Aorta (tissue), 5 donors: ENCODE results near the gene CGNL1. TPM values are rescaled to one million over a fixed set of nuclear protein-coding genes. Genes with fewer than 3 reads are reported as not detected.

Experiments used
- ATAC-seq: fragments of 200-7000 bp; cut with Tn5 transposase; one replicate; pipeline ENCODE4 v1.9.1; 2022; ENCODE audit warnings: moderate library complexity; ENCODE audit not compliant: low FRiP score
- DNase-seq, 2 donors: peaks; one replicate each; pipeline ENCODE4 v3.0.0-alpha.2; 2020
- H3K27ac ChIP-seq, 2 donors: one replicate each; pipeline ENCODE4 v1.5.1; 2013; ENCODE audit warnings: low read length in 2 of 2, mild to moderate bottlenecking in 2 of 2, moderate library complexity in 2 of 2, control low read depth in 1 of 2, inconsistent platforms in 1 of 2, low read depth in 1 of 2
- H3K27me3 ChIP-seq, 2 donors: one replicate each; pipeline ENCODE4 v1.6.1; 2013; ENCODE audit warnings: control low read depth in 1 of 2, low read length in 1 of 2, mild to moderate bottlenecking in 1 of 2, moderate library complexity in 1 of 2; ENCODE audit not compliant: insufficient read depth in 2 of 2, control insufficient read depth in 1 of 2
- H3K36me3 ChIP-seq, 2 donors: one replicate each; pipeline ENCODE4 v1.6.1; 2013; ENCODE audit warnings: control low read depth in 1 of 2, low read length in 1 of 2, mild to moderate bottlenecking in 1 of 2; ENCODE audit not compliant: insufficient read depth in 2 of 2, control insufficient read depth in 1 of 2
- H3K4me1 ChIP-seq, 2 donors: one replicate each; pipeline ENCODE4 v1.6.1; 2013; ENCODE audit warnings: low read length in 2 of 2, control low read depth in 1 of 2, mild to moderate bottlenecking in 1 of 2, moderate library complexity in 1 of 2; ENCODE audit not compliant: insufficient read depth in 2 of 2, control insufficient read depth in 1 of 2
- H3K4me3 ChIP-seq, 2 donors: one replicate each; pipeline ENCODE4 v1.5.1; 2013; ENCODE audit warnings: low read length in 2 of 2, control low read depth in 1 of 2, mild to moderate bottlenecking in 1 of 2
- H3K9me3 ChIP-seq: one replicate; pipeline ENCODE4 v1.6.1; 2013; ENCODE audit warnings: mild to moderate bottlenecking, low read length; ENCODE audit not compliant: control insufficient read depth
- WGBS, 2 donors: extraction: QIAGEN DNeasy Blood & Tissue Kit; methylation state at CpG; one replicate each; pipeline ENCODE4 v1.1.7; 2013; 5-methylcytosine and 5-hydroxymethylcytosine counted together
- intact Hi-C, 2 donors: fragments of 100-400 bp; cut with DNase I; formaldehyde crosslinking; loops; one replicate each; pipeline versions ENCODE4 v1.14.2 to v1.15.0; 2022
- polyA plus RNA-seq, 2 donors: library from polyadenylated mRNA; stranded (reverse); fragments of 200-250 nt; gene quantifications; one replicate each; pipeline ENCODE4 v1.2.3, GENCODE V29; 2013
- total RNA-seq, 2 donors: library from RNA; stranded (reverse); fragmentation: NEBNext Ultra II Directional; extraction: Animal tissue kit (Norgen Biotek cat#: 25700); gene quantifications; one replicate each; pipeline ENCODE4 v1.2.1, GENCODE V29; 2021
- donor health status: healthy with polysubstance abuse.
- donor health status: Bipolar disorder and iron deficiency.
- donor health status: DM: no; HTN: no; CAD: no.
- donor health status: DM: no; HTN: no; CAD: no.
- donor health status: DM: yes; HTN: yes; CAD: no.

The CGNL1 gene
- total and polyA plus RNA-seq, 4 donors, result 4.1 to 46.3 (median 12.4) TPM

GRCh38 chr15:57578288-57578900 is 202.1 kb downstream of the CGNL1 start:
- H3K27ac ChIP-seq, result no peak overlapping the region

GRCh38 chr15:57580428-57580827 is 204.1 kb downstream of the CGNL1 start:
- H3K36me3 ChIP-seq, result no peaks in the 10 kb centered on the region
- peaks cover 11% of the 10 kb centered on the region for H3K9me3 ChIP-seq
- no peaks in the 10 kb centered on the region for H3K4me1 ChIP-seq
- intact Hi-C loops, result no loop called here
- no peak overlapping the region for H3K27ac ChIP-seq
- H3K27me3 ChIP-seq, result no peaks in the 10 kb centered on the region
- no peak overlapping the region for H3K4me3 ChIP-seq
- WGBS, 2 donors, result 93 to 95% methylated on average over 8 of the region's 8 CpGs
- no peak for DNase-seq
- no peak for ATAC-seq

More at GRCh38 chr15:57578288-57578900, 202.1 kb downstream of the CGNL1 start:
- no peaks in the 10 kb centered on the region for H3K4me1 ChIP-seq
- H3K4me3 ChIP-seq, result no peak overlapping the region
- H3K36me3 ChIP-seq, result no peaks in the 10 kb centered on the region
- H3K27me3 ChIP-seq, result no peaks in the 10 kb centered on the region
- DNase-seq (no peak), ATAC-seq (no peak)
- peaks cover 9% of the 10 kb centered on the region for H3K9me3 ChIP-seq
- intact Hi-C loops, result no loop called here
- WGBS, 2 donors, result 67 to 73% methylated on average over 6 of the region's 6 CpGs

- no peaks in the 10 kb centered on the region for H3K4me1 ChIP-seq
- no peak overlapping the region for H3K27ac ChIP-seq
- no peaks in the 10 kb centered on the region for H3K27me3 ChIP-seq
- intact Hi-C loops, result no loop called here
- DNase-seq, result no peak
- H3K9me3 ChIP-seq, result peaks cover 11% of the 10 kb centered on the region
- H3K4me3 ChIP-seq, result no peak overlapping the region
- 93% methylated on average over 5 of the region's 5 CpGs for WGBS, 2 donors
- ATAC-seq, result no peak
- H3K36me3 ChIP-seq, result no peaks in the 10 kb centered on the region
Measured at GRCh38 chr15:57580866-57581265, 204.6 kb downstream of the CGNL1 start.

GRCh38 chr15:57582090-57582489 is 205.8 kb downstream of the CGNL1 start:
- no peaks in the 10 kb centered on the region for H3K27me3 ChIP-seq
- no peak overlapping the region for H3K27ac ChIP-seq
- H3K36me3 ChIP-seq, result no peaks in the 10 kb centered on the region
- no peak for ATAC-seq
- no peak overlapping the region for H3K4me3 ChIP-seq
- intact Hi-C loops, result no loop called here
- H3K4me1 ChIP-seq, result no peaks in the 10 kb centered on the region
- no peak for DNase-seq
- H3K9me3 ChIP-seq, result peaks cover 11% of the 10 kb centered on the region
- WGBS, 2 donors, result 90 to 94% methylated on average over 1 of the region's 1 CpG

GRCh38 chr15:57583282-57583681 is 207.0 kb downstream of the CGNL1 start:
- Histone ChIP-seq H3K27me3 (no peaks in the 10 kb centered on the region), H3K4me3 (no peak overlapping the region), H3K9me3 (peaks cover 11% of the 10 kb centered on the region), H3K4me1 (no peaks in the 10 kb centered on the region), H3K36me3 (no peaks in the 10 kb centered on the region), H3K27ac (no peak overlapping the region)
- ATAC-seq (no peak), DNase-seq (no peak)
- intact Hi-C loops, result no loop called here
- 94 to 96% methylated on average over 2 of the region's 2 CpGs for WGBS, 2 donors

- no peaks in the 10 kb centered on the region for H3K4me1 ChIP-seq
- H3K27me3 ChIP-seq, result no peaks in the 10 kb centered on the region
- H3K36me3 ChIP-seq, result no peaks in the 10 kb centered on the region
- intact Hi-C loops, result no loop called here
- H3K4me3 ChIP-seq, result no peak overlapping the region
- no peak for DNase-seq
- WGBS, 2 donors, result 87 to 92% methylated on average over 3 of the region's 3 CpGs
- H3K9me3 ChIP-seq, result peaks cover 11% of the 10 kb centered on the region
- no peak for ATAC-seq
- H3K27ac ChIP-seq, result no peak overlapping the region
Measured at GRCh38 chr15:57583720-57584119, 207.4 kb downstream of the CGNL1 start.

GRCh38 chr15:57586661-57587424 is 210.5 kb downstream of the CGNL1 start:
- intact Hi-C loops, result no loop called here
- peaks cover 10% of the 10 kb centered on the region for H3K9me3 ChIP-seq
- no peaks in the 10 kb centered on the region for H3K27me3 ChIP-seq
- DNase-seq (no peak), ATAC-seq (no peak)
- 76 to 79% methylated on average over 6 of the region's 6 CpGs for WGBS, 2 donors
- H3K27ac ChIP-seq, result no peak overlapping the region
- no peaks in the 10 kb centered on the region for H3K4me1 ChIP-seq
- H3K36me3 ChIP-seq, result no peaks in the 10 kb centered on the region
- no peak overlapping the region for H3K4me3 ChIP-seq

- H3K27me3 ChIP-seq, result no peaks in the 10 kb centered on the region
- 39 to 60% methylated on average over 1 of the region's 1 CpG for WGBS, 2 donors
Measured at GRCh38 chr15:57589281-57589680, 213.0 kb downstream of the CGNL1 start.

GRCh38 chr15:57589754-57590153 is 213.4 kb downstream of the CGNL1 start:
- intact Hi-C loops, result no loop called here
- DNase-seq, result peak in 1 of 2 donors; percentile 60
- Histone ChIP-seq H3K9me3 (no peaks in the 10 kb centered on the region), H3K4me3 (no peak overlapping the region), H3K36me3 (no peaks in the 10 kb centered on the region), H3K4me1 (no peaks in the 10 kb centered on the region), H3K27me3 (no peaks in the 10 kb centered on the region), H3K27ac (no peak overlapping the region)
- WGBS, 2 donors, result 6% methylated on average over 2 of the region's 2 CpGs
- ATAC-seq, result peak; percentile 27

More at GRCh38 chr15:57589281-57589680, 213.0 kb downstream of the CGNL1 start:
- Histone ChIP-seq H3K27ac (no peak overlapping the region), H3K9me3 (no peaks in the 10 kb centered on the region), H3K4me1 (no peaks in the 10 kb centered on the region), H3K36me3 (no peaks in the 10 kb centered on the region), H3K4me3 (no peak overlapping the region)
- intact Hi-C loops, result no loop called here
- ATAC-seq (peak; percentile 39), DNase-seq (no peak)
